ENCODE data around the gene ASPSCR1. TPM values are rescaled to one million over a fixed set of nuclear protein-coding genes. Genes with fewer than 3 reads are reported as not detected.

Gene ASPSCR1
- total and polyA plus RNA-seq, 10 of the 15 experiments (the other 5 are each of a cell fraction or from before 2014, with no cell fraction given), result 1.5 to 48.4 (median 25.4) TPM

GRCh38 chr17:82029990-82030469 lies 52.6 kb downstream of the ASPSCR1 start (continued):
- TF ChIP-seq E2F8 (IDR thresholded peaks at IDR 0.05; ENCODE audit: low read depth, partially characterized antibody) (no peak), RCOR1 (conservative IDR thresholded peaks at IDR 0.05; ENCODE audit: low read depth, low read length) (no peak), ZNF687 (IDR thresholded peaks at IDR 0.05) (no peak), SP1 (IDR thresholded peaks at IDR 0.05; ENCODE audit: low read depth, low read length) (no peak)
